B cell (primary cell): ENCODE results near the gene FLAD1.

Experiments used
- CTCF ChIP-seq: fragments of 200-600 bp; IDR thresholded peaks from one replicate; pipeline ENCODE4 v1.8.0; 2022; ENCODE audit warnings: antibody characterized with exemption, mild to moderate bottlenecking
- EZH2 ChIP-seq: IDR thresholded peaks from 2 replicates; pipeline ENCODE4 v1.6.1; 2012; ENCODE audit warnings: borderline replicate concordance, low read depth, mild to moderate bottlenecking, moderate library complexity, low read length; ENCODE audit not compliant: insufficient read depth, poor library complexity, severe bottlenecking

DNA sequence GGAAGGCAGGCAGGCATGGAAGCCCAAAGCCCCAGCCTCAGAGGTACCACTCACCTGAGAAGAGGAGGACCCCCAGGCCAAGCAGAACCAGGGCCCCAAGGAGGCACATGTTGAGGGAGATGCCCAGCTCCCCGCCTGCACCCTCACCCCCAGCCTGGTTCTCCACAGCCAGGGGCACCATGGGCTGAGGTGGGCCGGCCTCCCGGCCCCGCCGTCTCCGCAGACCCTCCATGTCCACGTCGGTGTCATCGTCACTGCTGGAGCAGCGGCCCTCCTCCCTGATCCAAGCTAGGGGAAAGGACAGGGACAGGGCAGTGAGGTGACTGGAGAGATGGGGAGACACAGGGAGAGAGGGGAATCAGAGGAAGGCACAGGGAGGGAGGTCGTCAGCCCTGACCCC is 35.1 kb upstream of the FLAD1 start:
- TF ChIP-seq CTCF = no peak
- no peak for TF ChIP-seq EZH2
